ENCODE data around the gene FAM168A.
A peak's percentile ranks its signal among the peaks of the same experiment; 100 is the strongest.
"Not testable (repeated sequence)": the region's sequence is repeated elsewhere in the genome, so short reads cannot be mapped to it uniquely, and the experiment has no call there.

Gene FAM168A

DNA sequence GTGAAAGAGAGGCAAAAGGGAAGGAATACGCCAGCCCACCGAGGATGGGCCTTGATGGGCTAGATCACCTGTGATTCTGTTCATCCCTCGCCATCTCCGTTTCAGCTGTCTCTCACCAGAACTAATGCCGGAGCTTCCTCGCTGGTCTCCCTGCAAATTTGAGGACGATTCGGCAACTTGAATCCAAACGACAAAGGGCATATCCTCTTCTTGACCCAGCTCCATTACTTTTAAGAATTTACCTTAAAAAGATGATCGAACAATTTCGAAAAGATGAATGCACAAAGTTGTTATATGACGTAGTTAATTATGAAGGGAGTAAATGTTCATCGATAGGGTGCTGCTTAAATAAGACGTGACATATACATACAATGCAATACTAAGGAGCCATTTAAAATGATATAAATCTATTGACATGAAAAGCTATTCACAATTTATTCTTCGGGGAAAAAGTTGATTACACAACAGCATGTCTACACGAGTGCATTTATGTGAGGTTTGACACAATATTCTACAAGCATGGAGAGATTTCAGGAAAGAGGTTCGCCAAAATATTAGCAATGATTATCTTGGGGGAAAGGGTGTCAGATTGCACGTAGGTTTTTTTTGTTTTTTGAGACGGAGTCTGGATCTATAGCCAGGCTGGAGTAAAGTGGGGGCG, 937 bp upstream of the FAM168A start:
- peak overlapping the region in 20 of 21 experiments; percentile 55 to 94 (median 87) for H3K27ac ChIP-seq
- H3K4me3 ChIP-seq: peak overlapping the region; percentile 80 to 98 (median 89)

DNA sequence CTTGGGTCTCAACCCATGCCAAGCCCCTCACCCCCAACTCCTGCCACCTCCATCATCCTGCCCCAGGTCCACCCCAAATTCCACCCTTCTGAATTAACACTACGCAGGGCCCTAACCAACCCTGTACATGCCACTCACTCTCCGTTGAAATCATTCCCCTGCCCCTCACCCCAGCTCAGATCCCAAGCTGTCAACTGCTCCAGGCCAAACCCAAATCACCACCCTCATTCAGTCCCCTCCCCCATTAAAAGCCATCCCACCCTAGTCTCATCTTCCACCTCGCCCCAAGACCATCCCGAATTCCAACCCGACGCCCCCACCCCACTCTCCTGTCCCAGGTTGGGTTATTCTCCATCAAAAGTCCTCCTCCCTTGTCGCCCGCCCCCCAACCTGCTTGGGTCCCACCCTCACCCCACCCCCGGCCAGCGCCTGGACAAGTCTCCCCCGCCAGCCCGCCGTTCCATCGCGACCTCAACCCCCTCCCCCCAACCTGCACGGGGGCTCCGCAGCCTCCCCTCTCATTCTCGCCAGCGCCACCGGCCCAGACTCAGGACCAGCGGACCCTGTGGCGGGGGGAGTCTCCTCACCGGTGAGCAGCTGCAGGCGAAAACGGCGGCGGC, 466 bp downstream of the FAM168A start:
- peak overlapping the region; percentile 42 to 94 (median 87) for H3K27ac ChIP-seq
- peak overlapping the region; percentile 80 to 98 (median 89) for H3K4me3 ChIP-seq

DNA sequence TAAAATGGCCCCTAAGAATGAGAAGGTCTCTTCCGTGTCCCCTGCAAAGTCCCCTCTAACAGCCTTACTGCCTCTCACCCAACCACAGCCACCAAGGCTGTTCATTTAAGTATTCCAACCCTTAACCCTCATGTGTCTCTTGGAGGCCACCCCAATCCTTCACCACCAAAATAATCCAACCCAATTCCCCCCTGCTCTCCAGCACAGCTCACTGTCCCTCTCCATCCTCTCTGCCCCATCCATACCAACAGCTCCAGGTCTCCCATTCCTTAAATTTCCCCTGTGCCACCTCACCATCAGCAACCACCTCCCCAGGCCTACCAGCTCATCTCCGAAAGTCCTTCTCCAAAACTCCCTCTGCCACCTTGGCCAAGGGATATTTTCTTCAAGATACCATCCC, 1.4 kb downstream of the FAM168A start:
- peak overlapping the region in 1 of 21 experiments; percentile 10 for H3K27ac ChIP-seq
- peak overlapping the region in 1 of 7 experiments; percentile 92 for H3K4me3 ChIP-seq

DNA sequence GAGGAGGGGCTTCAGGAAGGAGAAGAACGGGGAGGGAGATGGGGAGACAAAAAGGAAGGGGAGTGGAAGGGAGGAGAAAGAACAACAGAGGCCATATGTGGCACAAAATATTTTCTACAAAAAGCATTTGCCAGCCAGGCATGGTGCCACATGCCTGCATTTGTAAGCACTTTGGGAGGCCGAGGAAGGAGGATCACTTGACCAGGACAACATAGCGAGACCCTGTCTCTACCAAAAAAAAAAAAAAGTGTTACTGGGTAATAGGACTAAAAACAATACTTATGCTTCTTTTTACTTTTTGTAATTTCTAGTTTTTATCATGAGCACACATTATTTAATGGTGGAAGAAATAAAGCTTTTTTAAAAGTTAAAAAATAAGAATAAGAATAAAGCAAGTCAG, 5.3 kb downstream of the FAM168A start:
- Histone ChIP-seq H3K27ac (no peak overlapping the region), H3K4me3 (no peak overlapping the region)

DNA sequence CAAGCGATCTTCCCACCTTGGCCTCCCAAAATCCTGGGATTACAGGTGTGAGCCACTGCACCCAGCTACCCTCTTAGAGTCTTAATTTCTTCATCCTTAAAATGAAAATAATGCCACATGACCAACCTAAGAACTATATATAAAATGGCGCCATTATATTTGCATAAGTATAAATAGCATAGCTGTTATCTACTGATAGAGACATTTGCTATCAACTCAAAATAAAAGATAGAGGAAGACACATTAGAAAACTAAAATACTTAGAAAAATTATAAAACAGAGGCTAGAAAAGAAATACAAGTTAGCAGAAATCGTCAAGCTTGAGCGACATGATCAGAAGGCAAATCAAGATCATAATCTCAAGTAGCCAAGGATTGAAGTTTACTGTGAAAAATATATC, 6.2 kb downstream of the FAM168A start:
- no peak overlapping the region for H3K27ac ChIP-seq
- H3K4me3 ChIP-seq: no peak overlapping the region

DNA sequence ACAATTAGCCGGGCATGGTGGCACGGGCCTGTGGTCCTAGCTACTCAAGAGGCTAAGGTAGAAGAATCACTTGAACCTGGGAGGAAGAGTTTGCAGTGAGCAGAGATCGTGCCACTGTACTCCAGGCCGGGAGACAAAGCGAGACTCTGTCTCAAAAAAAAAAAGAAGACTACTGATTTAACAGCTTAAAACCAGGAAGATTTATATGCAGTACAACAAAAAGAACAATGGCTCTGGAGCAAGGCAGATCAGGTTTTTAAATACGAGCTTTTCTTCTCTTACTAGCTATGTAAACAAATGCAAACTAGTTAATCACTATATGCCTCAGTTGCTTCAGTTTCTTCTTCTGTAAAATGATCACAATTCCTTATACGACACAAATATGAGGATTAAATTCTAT, 6.9 kb downstream of the FAM168A start:
- H3K27ac ChIP-seq: no peak overlapping the region
- no peak overlapping the region for H3K4me3 ChIP-seq

DNA sequence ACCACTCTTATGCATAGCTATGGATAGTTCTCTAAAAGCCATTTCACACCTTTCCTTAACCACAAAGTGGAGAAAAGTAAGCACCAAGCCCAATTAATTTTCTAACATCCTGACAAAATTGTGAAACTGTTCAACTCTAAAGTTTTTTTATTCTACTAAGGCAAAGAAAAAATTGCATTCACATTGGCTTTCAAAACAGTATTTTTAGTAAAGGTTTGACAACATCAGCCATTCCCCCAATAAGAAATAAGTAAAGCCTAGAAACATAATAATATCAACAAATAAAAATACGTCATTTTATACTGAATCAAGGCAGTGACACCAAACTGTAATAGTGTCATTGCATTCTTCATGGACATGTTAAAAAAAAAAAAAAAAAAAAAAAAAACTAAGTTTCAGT, 11.1 kb downstream of the FAM168A start:
- no peak overlapping the region for H3K4me3 ChIP-seq
- H3K27ac ChIP-seq: no peak overlapping the region

DNA sequence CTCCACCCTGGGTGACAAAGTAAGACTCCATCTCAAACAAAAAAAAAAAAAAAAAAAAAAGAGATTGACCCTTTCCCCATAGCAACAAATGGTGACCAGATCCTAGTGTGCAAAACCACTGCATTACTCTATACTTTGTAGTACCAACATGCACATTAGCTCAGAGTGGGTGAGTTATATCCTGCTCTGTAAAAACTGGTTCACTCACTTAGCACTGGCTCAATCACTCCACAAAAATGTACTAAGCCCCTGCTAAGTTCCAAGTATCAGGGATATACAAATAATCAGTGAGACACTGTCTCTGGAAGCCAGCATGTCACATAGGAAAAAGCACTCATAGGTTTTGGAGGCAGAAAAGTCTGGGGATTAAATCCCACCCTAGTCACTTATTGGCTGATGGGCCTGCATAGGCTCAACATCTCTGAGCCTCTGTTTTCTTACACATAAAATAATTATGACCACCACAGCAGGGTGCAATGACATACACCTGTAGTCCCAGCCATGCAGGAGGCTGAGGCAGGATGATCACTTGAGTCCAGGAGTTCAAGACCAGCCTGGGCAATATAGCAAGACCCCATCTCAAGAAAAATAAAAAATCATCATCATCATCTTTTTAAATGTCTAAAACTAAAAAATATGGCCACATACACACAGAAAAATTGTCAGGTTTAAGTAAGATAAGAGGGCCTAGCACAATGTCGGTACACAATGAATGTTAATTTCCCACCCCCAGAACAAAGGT, 11.9 kb downstream of the FAM168A start:
- no peak overlapping the region for H3K27ac ChIP-seq
- no peak overlapping the region for H3K4me3 ChIP-seq

DNA sequence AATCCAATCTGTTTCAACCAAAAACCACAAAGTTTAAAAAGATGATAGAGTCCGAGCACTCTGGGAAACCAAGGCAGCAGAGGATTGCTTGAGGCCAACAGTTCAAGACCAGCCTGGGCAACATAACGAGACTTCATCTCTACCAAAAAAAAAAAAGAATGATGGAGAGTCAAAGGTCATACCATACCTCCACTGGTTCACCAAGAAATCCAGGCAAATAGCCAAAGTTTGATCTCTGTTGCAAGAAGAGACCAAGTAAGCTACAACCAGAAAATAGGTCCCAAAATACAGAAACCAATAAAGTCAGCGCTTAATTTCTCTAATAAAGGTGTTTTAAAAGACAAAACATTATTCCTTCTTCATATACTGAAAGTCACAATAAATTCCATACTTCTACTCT, 13.1 kb downstream of the FAM168A start:
- no peak overlapping the region for H3K4me3 ChIP-seq
- no peak overlapping the region for H3K27ac ChIP-seq

DNA sequence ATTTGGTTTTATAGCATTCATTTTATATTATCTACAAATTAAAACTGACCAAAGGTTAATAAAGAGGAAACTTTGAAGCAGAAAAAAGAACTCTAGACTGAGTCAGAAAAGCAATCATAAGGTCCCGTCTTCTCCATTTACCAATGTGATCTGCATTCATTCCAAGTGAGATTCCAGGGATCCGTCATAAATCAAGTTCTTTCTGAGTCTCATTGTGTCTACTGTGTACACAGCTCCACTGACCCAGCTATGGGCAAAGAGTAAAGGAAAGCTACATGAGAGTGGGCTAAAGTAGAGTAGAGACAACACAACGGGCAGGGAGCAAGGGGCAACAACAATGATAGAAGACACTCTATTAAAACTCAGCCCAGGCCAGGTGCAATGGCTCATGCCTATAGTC, 15.3 kb downstream of the FAM168A start:
- no peak overlapping the region for H3K4me3 ChIP-seq
- no peak overlapping the region for H3K27ac ChIP-seq

DNA sequence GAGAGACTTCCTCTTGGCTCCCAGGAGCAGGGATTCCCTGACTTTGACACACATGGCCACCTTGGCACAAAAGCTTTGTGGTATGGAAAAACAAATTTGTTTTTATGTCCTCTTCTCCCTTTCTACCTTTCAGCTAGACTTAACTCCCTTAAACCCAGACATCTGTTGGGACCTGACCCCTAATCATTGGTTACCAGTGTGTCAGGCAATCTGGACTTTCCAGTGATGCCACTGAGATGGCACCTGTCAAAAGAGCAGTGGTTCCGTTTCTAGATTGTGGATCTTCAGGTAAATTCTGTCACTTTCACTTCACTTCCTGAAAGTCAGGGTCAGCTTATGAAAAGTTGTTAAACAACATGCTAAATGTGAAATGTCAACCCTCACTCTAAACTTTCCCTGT, 17.2 kb downstream of the FAM168A start:
- not testable (repeated sequence) for H3K27ac ChIP-seq, H3K4me3 ChIP-seq

DNA sequence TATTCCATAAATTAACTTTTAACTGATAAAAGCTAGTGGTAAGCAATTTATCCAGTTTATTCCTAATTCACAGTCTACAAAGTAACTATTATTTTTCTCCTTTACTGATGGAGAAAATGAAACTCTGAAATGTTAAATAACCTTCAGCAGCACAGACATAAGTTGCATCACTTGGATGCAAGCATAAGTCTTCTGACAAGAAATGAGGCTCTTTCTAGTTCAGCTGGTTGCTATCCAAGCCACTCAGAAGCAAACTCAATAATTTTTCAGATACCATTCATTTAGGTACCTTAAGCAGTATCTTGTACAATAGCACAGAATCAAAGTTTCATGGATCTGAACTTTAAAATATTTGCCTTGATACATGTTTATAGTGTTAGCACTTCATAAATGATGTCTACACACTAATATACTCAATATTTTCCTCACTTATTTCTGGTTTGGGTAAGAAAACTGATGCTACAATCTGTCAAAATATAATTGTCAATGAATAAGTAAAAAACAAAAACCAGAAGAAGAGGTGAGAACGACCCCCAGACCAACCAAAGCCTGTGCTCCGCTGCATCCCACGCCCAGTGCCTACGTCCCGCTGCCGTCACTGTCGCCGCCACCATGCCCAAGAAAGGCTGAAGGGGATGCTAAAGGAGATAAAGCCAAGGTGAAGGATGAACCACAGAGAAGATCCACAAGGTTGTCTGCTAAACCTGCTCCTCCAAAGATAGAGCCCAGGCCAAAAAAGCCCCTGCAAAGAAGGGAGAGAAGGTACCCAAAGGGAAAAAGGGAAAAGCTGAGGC, 18.1 kb downstream of the FAM168A start:
- H3K27ac ChIP-seq: no peak overlapping the region
- H3K4me3 ChIP-seq: no peak overlapping the region

DNA sequence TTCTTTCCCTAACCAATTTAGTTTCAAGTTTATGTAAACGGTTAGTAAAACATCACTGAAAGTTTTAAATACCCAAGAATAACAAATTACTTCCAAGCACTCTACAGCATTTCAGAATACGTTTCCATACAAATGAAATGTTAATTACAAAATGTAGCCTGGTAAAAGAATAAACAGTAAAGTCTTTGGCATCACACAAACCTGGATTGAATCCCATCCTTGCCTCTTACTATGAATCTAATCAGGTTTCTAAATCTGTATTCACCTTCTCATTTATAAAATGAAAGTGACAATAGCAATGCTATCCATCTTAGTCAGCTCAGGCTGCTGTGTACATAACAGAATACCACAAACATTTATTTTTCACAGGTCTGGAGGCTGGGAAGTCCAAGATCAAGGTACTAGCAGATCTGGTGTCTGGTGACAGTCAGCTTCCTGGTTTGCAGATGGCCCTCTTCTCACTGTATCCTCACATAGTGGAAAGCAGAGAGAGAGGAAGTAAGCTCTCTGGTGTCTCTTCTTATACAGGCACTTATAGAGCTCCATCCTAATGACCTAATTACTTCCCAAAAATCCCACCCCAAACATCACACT, 19.2 kb downstream of the FAM168A start:
- H3K27ac ChIP-seq: no peak overlapping the region
- H3K4me3 ChIP-seq: no peak overlapping the region

DNA sequence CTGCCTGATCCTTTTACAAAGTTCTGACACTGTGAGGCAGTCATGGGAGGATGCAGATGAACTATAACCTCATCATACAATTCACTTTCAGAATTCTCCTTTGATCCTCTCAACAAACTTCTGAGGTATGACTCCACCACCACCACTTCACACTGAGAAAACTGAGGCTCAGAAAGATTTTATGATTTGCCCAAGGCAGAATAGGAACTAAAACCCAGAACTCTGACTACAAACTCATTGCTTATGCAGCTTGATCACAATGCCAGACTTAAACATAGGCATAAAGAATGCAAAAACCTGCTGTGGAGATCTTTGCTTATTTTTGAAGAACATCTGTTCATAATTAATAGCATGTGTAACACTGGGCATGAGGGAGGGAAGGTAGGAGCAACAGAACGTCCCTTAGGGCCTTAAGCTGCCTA, 20.4 kb downstream of the FAM168A start:
- Histone ChIP-seq H3K4me3 (no peak overlapping the region), H3K27ac (no peak overlapping the region)

DNA sequence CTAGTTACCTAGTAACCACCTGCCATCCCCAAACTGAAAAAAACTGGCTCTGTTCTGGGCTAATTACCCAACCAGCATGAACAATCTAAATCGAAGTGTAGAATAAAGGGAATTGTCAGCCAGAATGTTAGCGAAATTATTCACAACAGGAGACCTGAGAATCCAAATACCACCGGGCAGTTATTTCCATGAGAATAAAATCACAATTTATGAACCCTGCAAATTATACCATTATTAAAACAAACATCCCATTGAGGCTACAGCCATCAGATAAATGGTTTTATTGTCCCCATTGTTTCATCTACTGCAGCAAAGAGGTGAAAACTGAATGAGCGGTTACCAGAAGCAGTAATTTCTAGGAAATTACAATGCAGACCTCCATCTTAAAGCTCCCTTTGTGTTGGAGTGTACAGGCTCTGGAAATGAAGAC, 21.7 kb downstream of the FAM168A start:
- no peak overlapping the region for H3K4me3 ChIP-seq

DNA sequence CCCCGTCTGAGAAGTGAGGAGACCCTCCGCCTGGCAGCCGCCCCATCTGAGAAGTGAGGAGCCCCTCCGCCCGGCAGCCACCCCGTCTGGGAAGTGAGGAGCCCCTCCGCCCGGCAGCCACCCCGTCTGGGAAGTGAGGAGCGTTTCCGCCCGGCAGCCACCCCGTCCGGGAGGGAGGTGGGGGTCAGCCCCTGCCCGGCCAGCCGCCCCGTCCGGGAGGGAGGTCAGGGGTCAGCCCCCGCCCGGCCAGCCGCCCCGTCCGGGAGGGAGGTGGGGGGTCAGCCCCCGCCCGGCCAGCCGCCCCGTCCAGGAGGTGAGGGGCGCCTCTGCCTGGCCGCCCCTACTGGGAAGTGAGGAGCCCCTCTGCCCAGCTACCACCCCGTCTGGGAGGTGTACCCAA, 25.9 kb downstream of the FAM168A start:
- H3K4me3 ChIP-seq, H3K27ac ChIP-seq: not testable (repeated sequence)

More for the DNA sequence above, 21.7 kb downstream of the FAM168A start:
- H3K27ac ChIP-seq: no peak overlapping the region

DNA sequence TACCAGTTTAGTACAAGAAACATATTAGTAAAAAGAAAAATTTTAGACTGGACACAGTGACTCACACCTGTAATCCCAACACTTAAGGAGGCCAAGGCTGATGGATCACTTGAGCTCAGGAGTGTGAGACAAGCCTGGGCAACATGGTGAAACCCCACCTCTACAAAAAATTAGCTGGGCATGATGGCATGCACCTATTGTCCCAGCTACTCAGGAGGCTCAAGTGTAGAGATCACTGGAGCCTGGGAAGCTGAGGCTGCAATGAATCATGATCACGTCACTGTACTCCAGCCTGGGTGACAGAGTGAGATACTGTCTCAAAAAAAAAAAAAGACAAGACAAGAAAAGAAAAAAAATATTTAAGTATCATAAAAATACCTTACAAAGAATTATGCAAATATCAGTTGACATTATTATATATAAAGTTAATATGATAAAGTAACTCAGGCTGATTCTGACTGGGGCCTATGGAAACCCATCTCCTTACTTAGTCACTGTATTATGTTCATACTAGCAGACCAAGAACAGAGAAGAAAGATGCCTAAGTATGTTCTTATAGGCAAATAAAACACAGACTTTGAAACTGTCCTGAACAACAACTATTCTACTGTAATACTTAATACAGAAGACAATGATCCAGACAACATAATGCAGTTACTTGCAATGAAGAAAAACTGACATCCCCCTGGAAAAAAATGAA, 27.3 kb downstream of the FAM168A start:
- Histone ChIP-seq H3K4me3 (no peak overlapping the region), H3K27ac (no peak overlapping the region)

DNA sequence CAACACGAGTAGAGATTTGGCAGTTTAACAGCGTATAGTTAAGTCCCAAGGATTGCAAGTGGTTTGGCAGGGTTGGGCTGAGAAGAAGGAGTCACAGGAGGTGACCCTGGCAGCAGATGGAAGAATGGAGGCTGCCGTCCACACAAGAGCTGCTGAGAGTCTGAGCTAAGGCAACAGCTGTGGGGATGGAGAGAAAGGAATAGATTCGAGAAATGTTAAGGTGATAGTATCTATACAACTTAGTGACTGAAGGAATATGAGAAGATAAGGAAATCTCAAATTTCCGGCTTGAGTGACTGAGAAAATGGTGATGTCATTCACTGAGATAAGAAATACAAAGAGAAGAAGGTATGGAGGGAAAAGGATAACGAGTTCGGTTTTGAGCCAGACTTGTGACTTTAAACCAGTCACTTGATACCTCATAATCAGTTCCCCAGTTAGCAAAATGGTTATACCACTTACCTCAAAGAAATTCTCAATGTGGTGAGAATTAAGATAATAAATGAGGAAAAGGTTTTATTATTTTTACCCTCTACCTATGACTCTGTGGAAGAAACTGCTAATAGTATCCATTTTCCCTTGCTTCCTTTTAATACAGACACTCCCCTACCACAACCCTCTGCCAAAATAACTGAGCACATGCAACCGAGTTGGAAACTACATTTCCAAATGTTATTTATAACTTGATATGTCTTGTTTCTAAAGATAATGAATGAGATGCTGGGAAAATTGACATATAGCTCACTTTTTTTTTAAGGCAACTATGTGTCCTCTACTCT, 30.7 kb downstream of the FAM168A start:
- no peak overlapping the region for H3K27ac ChIP-seq
- H3K4me3 ChIP-seq: no peak overlapping the region

DNA sequence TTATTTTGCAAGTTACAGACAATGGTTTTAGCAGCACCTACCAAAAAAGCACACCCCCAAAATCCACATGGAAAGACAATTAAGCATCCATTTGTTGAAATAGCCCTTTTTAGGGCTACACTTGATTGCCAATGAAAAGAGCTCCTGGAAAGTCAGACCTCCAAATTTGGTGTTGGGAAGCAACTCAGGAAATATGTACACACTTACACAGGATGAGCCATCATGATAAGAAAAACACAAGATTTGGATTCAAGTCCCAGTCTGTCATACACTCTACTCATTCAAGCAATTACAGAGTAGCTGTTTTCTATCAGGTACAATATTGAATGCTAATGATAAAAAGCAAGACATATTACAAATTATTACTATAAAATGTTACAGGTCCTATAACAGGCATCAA, 31.5 kb downstream of the FAM168A start:
- no peak overlapping the region for H3K27ac ChIP-seq
- no peak overlapping the region for H3K4me3 ChIP-seq
